ENCODE data around the gene SAFB2.

The SAFB2 gene

DNA sequence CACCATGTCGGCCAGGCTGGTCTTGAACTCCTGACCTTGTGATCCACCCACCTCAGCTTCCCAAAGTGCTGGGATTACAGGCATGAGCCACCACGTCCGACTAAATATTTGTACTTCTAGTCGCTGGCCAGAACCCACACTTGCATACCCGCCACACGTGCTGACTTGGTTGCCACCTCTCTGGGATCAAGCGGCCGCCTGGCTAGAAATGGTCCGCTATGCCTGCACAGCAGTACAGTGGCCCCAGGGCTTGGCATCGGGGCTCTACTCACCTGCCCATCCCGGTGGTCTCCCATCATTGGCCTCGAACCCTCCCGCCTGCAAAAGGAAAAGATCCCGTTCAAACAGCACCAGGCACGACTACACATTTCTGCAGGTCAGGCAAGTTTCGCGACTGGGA, 31.1 kb downstream of the SAFB2 start:
- no peak for DNase-seq (ENCODE audit: low read depth in 2 of 2)
- TF ChIP-seq, protein P1, sequence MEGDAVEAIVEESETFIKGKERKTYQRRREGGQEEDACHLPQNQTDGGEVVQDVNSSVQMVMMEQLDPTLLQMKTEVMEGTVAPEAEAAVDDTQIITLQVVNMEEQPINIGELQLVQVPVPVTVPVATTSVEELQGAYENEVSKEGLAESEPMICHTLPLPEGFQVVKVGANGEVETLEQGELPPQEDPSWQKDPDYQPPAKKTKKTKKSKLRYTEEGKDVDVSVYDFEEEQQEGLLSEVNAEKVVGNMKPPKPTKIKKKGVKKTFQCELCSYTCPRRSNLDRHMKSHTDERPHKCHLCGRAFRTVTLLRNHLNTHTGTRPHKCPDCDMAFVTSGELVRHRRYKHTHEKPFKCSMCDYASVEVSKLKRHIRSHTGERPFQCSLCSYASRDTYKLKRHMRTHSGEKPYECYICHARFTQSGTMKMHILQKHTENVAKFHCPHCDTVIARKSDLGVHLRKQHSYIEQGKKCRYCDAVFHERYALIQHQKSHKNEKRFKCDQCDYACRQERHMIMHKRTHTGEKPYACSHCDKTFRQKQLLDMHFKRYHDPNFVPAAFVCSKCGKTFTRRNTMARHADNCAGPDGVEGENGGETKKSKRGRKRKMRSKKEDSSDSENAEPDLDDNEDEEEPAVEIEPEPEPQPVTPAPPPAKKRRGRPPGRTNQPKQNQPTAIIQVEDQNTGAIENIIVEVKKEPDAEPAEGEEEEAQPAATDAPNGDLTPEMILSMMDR (IDR thresholded peaks at IDR 0.05; ENCODE audit: low read depth, low read length): no peak
- H3K4me3 ChIP-seq (replicated peaks in 1 of 2; ENCODE audit: low read depth in 2 of 2, low read length in 2 of 2): no peak overlapping the region

DNA sequence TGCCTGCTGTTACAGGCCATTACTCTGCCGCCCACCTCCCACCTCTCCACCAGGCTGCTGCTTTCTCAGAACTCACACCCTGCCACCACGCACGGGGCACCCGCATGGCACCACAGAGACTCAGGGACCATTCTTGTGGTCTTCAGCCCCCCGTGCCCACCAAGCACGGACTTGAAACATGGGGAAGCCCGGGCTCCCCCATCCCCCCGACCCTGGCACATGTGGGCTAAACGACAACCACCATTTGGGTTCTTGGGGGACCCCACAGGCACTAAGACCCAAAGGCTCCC, 31.8 kb downstream of the SAFB2 start:
- H3K4me3 ChIP-seq (replicated peaks in 1 of 2; ENCODE audit: low read depth in 2 of 2, low read length in 2 of 2): no peak overlapping the region
- TF ChIP-seq, protein P1 (IDR thresholded peaks at IDR 0.05; ENCODE audit: low read depth, low read length): no peak
- no peak for DNase-seq (ENCODE audit: low read depth in 2 of 2)

DNA sequence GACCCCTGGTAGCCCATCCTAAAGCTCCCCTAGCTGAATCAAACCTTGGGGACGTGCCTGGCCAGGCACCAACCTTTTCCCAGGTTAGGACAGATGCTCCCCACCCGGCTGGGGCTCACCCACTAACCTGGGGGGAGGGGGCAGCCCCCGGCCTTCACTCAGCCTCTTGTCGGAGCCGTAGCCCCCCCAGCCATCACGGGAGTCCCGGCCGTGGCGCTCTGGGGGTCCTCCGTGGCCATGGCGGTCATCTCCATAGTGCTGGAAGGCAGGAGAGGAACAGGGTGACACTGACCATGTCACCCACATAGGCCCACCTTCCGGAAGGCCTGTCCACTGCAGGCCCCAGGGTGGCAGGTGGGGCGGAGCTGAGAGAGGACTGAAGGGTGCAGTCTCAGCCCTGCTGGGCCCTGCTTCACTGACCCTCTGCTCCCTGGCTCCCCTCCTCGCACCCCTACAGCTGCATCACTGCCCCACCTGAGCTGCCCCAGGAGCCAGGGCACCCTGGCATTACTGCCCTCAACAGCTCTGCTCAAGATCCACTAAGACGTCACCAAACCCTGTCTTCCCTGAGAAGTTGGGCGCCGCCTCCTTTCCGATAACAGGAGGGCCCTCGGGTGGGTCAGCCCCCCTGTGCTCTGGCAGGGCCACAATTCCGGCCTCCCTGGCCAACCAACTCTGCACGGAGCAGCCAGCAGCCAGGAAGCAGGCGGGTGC, 32.3 kb downstream of the SAFB2 start:
- no peak for DNase-seq (ENCODE audit: low read depth in 2 of 2)
- no peak overlapping the region for H3K4me3 ChIP-seq (replicated peaks in 1 of 2; ENCODE audit: low read depth in 2 of 2, low read length in 2 of 2)
- TF ChIP-seq, protein P1 (IDR thresholded peaks at IDR 0.05; ENCODE audit: low read depth, low read length): no peak

DNA sequence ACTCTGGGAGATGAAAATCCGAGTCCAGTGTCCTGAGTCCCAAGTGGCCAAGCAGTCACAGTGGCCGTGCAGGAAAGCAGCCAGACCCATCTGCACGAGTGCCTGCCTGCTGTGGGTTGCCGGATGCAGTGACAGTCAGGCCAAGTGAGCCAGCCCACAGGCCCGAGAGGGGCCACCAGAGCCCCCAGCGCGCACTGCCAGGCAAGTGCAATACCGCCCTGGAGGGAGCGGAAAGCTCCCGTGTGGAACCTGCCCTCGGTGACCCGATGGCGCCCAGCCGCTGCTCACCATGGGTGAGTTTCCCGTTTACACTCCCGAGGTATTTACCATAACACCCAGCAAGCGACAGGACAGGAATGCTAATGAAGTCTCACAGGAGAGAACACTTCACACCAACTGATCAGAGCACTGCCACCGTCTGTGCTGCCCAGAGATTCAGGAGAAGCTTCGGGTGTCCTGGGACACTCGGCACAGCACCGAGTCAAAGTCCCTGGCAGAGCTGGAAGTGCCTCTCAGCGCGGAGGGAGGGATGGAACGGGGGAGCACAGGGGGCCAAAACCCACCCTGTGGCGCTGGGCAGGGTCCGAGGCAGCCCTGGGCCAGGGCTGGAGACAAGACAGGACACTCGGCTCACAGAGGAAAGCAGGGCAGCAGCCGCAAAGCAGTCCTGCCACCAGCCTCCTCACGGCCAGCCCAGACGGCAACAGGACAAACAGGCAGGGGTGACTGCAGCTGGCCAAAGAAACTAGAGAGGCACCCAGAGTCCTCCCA, 33.5 kb downstream of the SAFB2 start:
- no peak for DNase-seq (ENCODE audit: low read depth in 2 of 2)
- TF ChIP-seq, protein P1 (IDR thresholded peaks at IDR 0.05; ENCODE audit: low read depth, low read length): no peak
- H3K4me3 ChIP-seq (replicated peaks in 1 of 2; ENCODE audit: low read depth in 2 of 2, low read length in 2 of 2): no peak overlapping the region

DNA sequence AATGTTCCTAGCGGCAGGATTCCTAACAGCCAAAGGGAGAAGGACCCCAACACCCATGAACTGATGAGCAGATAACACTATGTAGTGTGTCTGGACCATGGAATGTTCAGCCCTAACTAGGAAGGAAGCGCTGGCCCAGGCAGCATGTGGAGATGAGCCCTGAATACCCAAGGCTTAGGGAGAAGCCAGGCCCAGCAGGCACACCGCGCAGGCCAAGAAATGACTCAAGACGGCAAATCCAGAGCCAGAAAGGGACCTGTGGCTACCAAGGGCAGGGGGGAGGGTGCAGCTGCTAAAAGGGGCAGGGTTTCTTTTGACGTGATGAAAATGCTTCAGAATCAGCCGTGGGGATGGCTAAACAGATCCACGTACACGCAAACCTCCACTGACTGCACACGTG, 34.1 kb downstream of the SAFB2 start:
- TF ChIP-seq, protein P1 (IDR thresholded peaks at IDR 0.05; ENCODE audit: low read depth, low read length): no peak
- H3K4me3 ChIP-seq (replicated peaks in 1 of 2; ENCODE audit: low read depth in 2 of 2, low read length in 2 of 2): no peak overlapping the region
- DNase-seq (ENCODE audit: low read depth in 2 of 2): no peak

DNA sequence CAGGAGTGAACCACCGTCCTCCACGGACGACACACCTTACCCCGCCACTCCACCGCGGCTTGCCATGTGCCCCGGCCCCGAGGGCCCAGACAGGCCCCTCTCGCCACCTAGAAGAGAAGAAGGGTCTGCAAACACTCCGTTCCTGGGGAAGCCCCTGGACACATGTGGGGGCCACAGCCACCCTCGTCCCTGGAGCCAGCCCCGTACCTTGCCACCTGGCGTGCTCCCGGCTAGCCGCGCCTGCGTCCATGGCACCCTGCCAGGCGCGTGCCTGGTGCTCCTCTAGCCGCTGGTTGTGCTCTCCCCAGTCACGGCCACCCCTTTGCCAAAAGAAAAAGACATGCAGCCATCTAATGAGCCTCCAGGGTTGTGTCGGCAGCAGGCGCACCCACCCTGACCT, 34.9 kb downstream of the SAFB2 start:
- H3K4me3 ChIP-seq (replicated peaks in 1 of 2; ENCODE audit: low read depth in 2 of 2, low read length in 2 of 2): no peak overlapping the region
- TF ChIP-seq, protein P1 (IDR thresholded peaks at IDR 0.05; ENCODE audit: low read depth, low read length): no peak
- DNase-seq (ENCODE audit: low read depth in 2 of 2): no peak
